B cell (primary cell): ENCODE results near the gene RPTOR. TPM values are rescaled to one million over a fixed set of nuclear protein-coding genes. Genes with fewer than 3 reads are reported as not detected.

Experiments
- ATAC-seq: fragments of 200-7000 bp; cut with Tn5 transposase; one replicate; pipeline ENCODE4 v1.10.0; 2021; ENCODE audit warnings: low read depth, mild to moderate bottlenecking, moderate number of reproducible peaks, moderate library complexity
- CTCF ChIA-PET: fragments of 350-600 bp; sonication (Branson Sonifier 250); formaldehyde crosslinking; loops from one replicate; lab custom pipeline; 2021; ENCODE audit warnings: antibody characterized with exemption, inconsistent platforms; lab: Charles Lee
- POLR2A ChIA-PET: fragments of 350-600 bp; sonication (Branson Sonifier 250); formaldehyde crosslinking; loops from one replicate; lab custom pipeline; 2021; ENCODE audit warnings: antibody characterized with exemption; lab: Charles Lee
- DNase-seq: peaks from one replicate; pipeline ENCODE4 v3.0.0; 2013
- H2AFZ ChIP-seq: 2 replicates; pipeline ENCODE4 v1.6.1; 2012; ENCODE audit warnings: mild to moderate bottlenecking, low read depth, low read length; ENCODE audit not compliant: insufficient read depth, poor library complexity, severe bottlenecking
- H3K27ac ChIP-seq, 2 donors: 1 replicate in 1 of 2; 2 replicates in 1 of 2; pipeline ENCODE4 v1.5.1; 2012 to 2013; ENCODE audit warnings: low read length in 2 of 2, mild to moderate bottlenecking in 2 of 2, moderate library complexity in 1 of 2
- H3K27me3 ChIP-seq, 4 experiments: fragments of 200-600 bp in 1 of 4; sonication (generic) in 1 of 4; replicated peaks in 1 of 4; 1 replicate in 2 of 4; 2 replicates in 2 of 4; pipeline versions ENCODE4 v1.6.1 to v1.7.0; 2013 to 2016; ENCODE audit warnings: low read length in 3 of 4, mild to moderate bottlenecking in 2 of 4, mixed read lengths in 1 of 4, moderate library complexity in 1 of 4; ENCODE audit not compliant: insufficient read depth in 4 of 4, control insufficient read depth in 3 of 4; ENCODE audit errors: control extremely low read depth in 1 of 4
- H3K36me3 ChIP-seq, 2 experiments: replicated peaks in 1 of 2; 1 replicate in 1 of 2; 2 replicates in 1 of 2; pipeline versions ENCODE4 v1.6.1 to v1.7.1; 2013; ENCODE audit warnings: low read length in 1 of 2; ENCODE audit not compliant: insufficient read depth in 2 of 2, control insufficient read depth in 1 of 2; ENCODE audit errors: control extremely low read depth in 1 of 2, extremely low read depth in 1 of 2
- H3K4me1 ChIP-seq, 2 donors: fragments of 200-600 bp in 1 of 2; sonication (generic) in 1 of 2; 1 replicate in 1 of 2; 2 replicates in 1 of 2; pipeline versions ENCODE4 v1.5.1 to v1.6.1; 2013 to 2017; ENCODE audit warnings: low read length in 2 of 2; ENCODE audit not compliant: control insufficient read depth in 2 of 2, insufficient read depth in 2 of 2
- H3K4me2 ChIP-seq: replicated peaks from 2 replicates; pipeline ENCODE3; 2012; ENCODE audit warnings: mild to moderate bottlenecking, low read depth, low read length; ENCODE audit not compliant: poor library complexity, severe bottlenecking
- H3K4me3 ChIP-seq, 5 experiments: fragments of 200-600 bp in 1 of 5; sonication (generic) in 1 of 5; 1 replicate in 3 of 5; 2 replicates in 2 of 5; pipeline versions ENCODE4 v1.5.1 to v1.7.0; 2011 to 2016; ENCODE audit warnings: low read length in 4 of 5, mild to moderate bottlenecking in 4 of 5, low read depth in 2 of 5, control low read depth in 1 of 5, moderate library complexity in 1 of 5; ENCODE audit not compliant: insufficient read depth in 1 of 5; ENCODE audit errors: control extremely low read depth in 1 of 5, extremely low read depth in 1 of 5
- H3K79me2 ChIP-seq: fragments of 200-600 bp; sonication (generic); one replicate; pipeline ENCODE4 v1.6.0; 2016; ENCODE audit warnings: low read length; ENCODE audit not compliant: control insufficient read depth, insufficient read depth
- H3K9ac ChIP-seq: fragments of 200-600 bp; sonication (generic); 2 replicates; pipeline ENCODE4 v1.6.1; 2017; ENCODE audit warnings: mild to moderate bottlenecking, low read length, moderate library complexity
- H3K9me3 ChIP-seq, 3 donors: one replicate each; pipeline versions ENCODE4 v1.6.1 to v1.7.1; 2013; ENCODE audit warnings: low read length in 2 of 3; ENCODE audit not compliant: control insufficient read depth in 2 of 3, insufficient read depth in 1 of 3; ENCODE audit errors: control extremely low read depth in 1 of 3
- H4K20me1 ChIP-seq: 2 replicates; pipeline ENCODE4 v1.6.0; 2012; ENCODE audit warnings: mild to moderate bottlenecking, low read length; ENCODE audit not compliant: insufficient read depth, control insufficient read depth, poor library complexity, severe bottlenecking
- H3K27ac Mint-ChIP-seq: one replicate; pipeline ENCODE4 v1.8.0; 2021; ENCODE audit warnings: mixed read lengths
- H3K27me3 Mint-ChIP-seq: one replicate; pipeline ENCODE4 v1.8.0; 2021; ENCODE audit warnings: mixed read lengths
- H3K4me1 Mint-ChIP-seq: one replicate; pipeline ENCODE4 v1.8.0; 2021; ENCODE audit warnings: mixed read lengths
- H3K4me3 Mint-ChIP-seq: one replicate; pipeline ENCODE4 v1.8.0; 2021; ENCODE audit warnings: mixed read lengths
- H3K9me3 Mint-ChIP-seq: one replicate; pipeline ENCODE4 v1.8.0; 2022; ENCODE audit warnings: mixed read lengths; ENCODE audit not compliant: insufficient read depth
- EZH2 ChIP-seq: IDR thresholded peaks from 2 replicates; pipeline ENCODE4 v1.6.1; 2012; ENCODE audit warnings: borderline replicate concordance, low read depth, mild to moderate bottlenecking, moderate library complexity, low read length; ENCODE audit not compliant: insufficient read depth, poor library complexity, severe bottlenecking
- WGBS: methylation state at CpG from one replicate; pipeline ENCODE4 v1.1.5; 2013; ENCODE audit warnings: missing lambda C conversion rate; ENCODE audit not compliant: insufficient coverage; 5-methylcytosine and 5-hydroxymethylcytosine counted together
- intact Hi-C: fragments of 100-400 bp; cut with micrococcal nuclease; formaldehyde crosslinking; loops from one replicate; pipeline ENCODE4 v1.10.0; 2022
- polyA plus RNA-seq: library from polyadenylated mRNA; depleted of rRNA; stranded (reverse); fragments of >200 nt; gene quantifications from 2 replicates; pipeline ENCODE4 v1.2.3, GENCODE V29; 2012
- total RNA-seq, 2 donors: library from RNA; stranded (reverse); fragments of 120-200 nt in 1 of 2; gene quantifications; 1 replicate in 1 of 2; 2 replicates in 1 of 2; pipeline versions ENCODE4 v1.2.3 to v1.2.4, GENCODE V29; 2013 to 2022
- TF ChIP-seq, protein P1 (sequence below): fragments of 200-600 bp; IDR thresholded peaks from one replicate; pipeline ENCODE4 v1.8.0; 2022; ENCODE audit warnings: antibody characterized with exemption, mild to moderate bottlenecking

The RPTOR gene
- total and polyA plus RNA-seq, 2 donors (not counting 1 experiment from before 2014, with no cell fraction given), result 13.4 to 58.8 TPM

DNA sequence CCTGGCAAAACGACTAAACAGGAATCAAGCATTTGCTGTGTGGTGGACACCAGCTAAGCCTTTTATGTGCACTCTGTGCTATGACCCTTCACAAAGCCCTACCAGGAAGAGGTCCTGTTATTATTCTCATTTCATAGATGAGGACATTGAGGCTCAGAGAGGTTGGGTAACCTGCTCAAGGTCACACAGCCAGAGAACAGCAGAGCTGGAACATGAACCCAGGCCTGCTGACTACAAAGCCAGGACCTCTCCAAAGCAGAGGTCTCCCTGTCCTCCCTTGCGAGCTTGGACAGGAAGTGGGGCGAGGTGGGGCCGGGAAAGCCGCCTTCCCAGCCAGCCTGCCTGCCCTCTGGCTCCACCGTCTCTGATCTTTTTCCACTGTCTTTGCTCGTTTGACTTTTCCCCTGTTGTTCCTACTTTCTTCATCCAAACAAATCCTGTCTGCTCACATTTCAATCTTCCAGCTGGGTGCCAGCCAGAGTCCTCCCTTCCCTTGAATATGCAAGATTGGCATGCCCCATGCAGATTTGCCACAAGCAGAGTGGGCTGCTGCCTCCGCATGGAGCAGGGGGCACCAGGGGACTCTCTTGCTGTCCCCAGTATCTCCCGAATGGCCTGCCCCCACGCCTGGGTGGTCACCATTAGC is 23.7 kb upstream of the RPTOR start:
- H3K27me3 ChIP-seq, result peaks cover 0 to 10% (median under 1%) of the 10 kb centered on the region in 4 experiments
- peaks cover 0 to 5% (median 0%) of the 10 kb centered on the region in 3 donors for H3K9me3 ChIP-seq
- Mint-ChIP-seq H3K4me1 (no peaks in the 10 kb centered on the region), H3K27ac (no peak overlapping the region), H3K27me3 (peaks cover 29% of the 10 kb centered on the region), H3K4me3 (no peak overlapping the region), H3K9me3 (no peaks in the 10 kb centered on the region)
- DNase-seq (no peak), ATAC-seq (no peak)
- POLR2A ChIA-PET, result no interaction called here
- intact Hi-C loops, result no loop called here
- 50% methylated on average over 10 of the region's 10 CpGs for whole genome bisulfite sequencing
- no peaks in the 10 kb centered on the region for H3K36me3 ChIP-seq
- H3K4me1 ChIP-seq, result no peaks in the 10 kb centered on the region
- no peak overlapping the region for H3K9ac ChIP-seq
- H4K20me1 ChIP-seq, result no peaks in the 10 kb centered on the region
- H2AFZ ChIP-seq, result no peak overlapping the region
- no peak overlapping the region for H3K27ac ChIP-seq
- H3K79me2 ChIP-seq, result no peaks in the 10 kb centered on the region
- CTCF ChIA-PET, result no interaction called here
- no peak overlapping the region for H3K4me2 ChIP-seq
- TF ChIP-seq EZH2, result no peak
- TF ChIP-seq, protein P1, sequence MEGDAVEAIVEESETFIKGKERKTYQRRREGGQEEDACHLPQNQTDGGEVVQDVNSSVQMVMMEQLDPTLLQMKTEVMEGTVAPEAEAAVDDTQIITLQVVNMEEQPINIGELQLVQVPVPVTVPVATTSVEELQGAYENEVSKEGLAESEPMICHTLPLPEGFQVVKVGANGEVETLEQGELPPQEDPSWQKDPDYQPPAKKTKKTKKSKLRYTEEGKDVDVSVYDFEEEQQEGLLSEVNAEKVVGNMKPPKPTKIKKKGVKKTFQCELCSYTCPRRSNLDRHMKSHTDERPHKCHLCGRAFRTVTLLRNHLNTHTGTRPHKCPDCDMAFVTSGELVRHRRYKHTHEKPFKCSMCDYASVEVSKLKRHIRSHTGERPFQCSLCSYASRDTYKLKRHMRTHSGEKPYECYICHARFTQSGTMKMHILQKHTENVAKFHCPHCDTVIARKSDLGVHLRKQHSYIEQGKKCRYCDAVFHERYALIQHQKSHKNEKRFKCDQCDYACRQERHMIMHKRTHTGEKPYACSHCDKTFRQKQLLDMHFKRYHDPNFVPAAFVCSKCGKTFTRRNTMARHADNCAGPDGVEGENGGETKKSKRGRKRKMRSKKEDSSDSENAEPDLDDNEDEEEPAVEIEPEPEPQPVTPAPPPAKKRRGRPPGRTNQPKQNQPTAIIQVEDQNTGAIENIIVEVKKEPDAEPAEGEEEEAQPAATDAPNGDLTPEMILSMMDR, result no peak
- H3K4me3 ChIP-seq, result no peak overlapping the region

DNA sequence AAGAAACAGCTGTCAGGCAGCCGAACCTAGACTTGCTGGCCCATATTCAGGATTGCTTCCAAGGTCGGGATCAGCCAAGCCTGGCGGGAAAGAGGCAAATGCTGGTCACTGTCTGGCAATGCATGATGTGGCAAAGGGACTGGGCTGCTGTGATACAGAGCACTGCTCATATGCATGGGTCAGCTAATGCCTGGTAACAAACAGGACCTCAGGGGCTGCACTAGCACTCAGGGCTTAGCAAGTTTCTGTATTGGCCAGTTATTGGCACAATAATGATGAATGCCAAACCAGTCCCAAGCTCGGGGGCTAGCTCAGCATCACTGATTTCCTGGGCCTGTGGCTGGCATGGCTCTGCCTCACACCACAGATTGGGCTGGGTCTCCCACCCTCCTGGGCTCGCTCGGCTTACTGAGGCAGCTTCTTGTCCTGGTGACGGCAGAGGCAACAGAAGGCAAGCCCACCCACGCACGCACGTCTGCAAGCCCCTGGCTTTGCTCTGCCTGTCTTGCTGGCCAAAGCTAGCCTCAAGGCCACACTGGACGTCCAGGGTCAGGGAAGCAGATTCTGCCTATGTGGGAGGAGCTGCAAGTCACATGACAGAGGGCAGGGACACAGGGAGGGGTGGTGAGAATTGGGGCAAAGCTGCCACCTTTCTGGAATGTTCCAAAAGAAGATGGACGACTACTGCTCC is 21.4 kb upstream of the RPTOR start:
- H3K4me1 ChIP-seq, result no peaks in the 10 kb centered on the region
- no peak overlapping the region for H2AFZ ChIP-seq
- no peak overlapping the region for H3K4me2 ChIP-seq
- WGBS, result 90% methylated on average over 11 of the region's 12 CpGs
- no peaks in the 10 kb centered on the region for H3K79me2 ChIP-seq
- H4K20me1 ChIP-seq, result no peaks in the 10 kb centered on the region
- H3K4me3 ChIP-seq, result no peak overlapping the region
- H3K27ac ChIP-seq, result no peak overlapping the region
- Mint-ChIP-seq H3K9me3 (no peaks in the 10 kb centered on the region), H3K27ac (no peak overlapping the region), H3K27me3 (peaks cover 45% of the 10 kb centered on the region), H3K4me1 (no peaks in the 10 kb centered on the region), H3K4me3 (no peak overlapping the region)
- no peaks in the 10 kb centered on the region for H3K36me3 ChIP-seq
- DNase-seq, result no peak
- ChIA-PET POLR2A (no interaction called here), CTCF (no interaction called here)
- H3K9ac ChIP-seq, result no peak overlapping the region
- TF ChIP-seq EZH2, result no peak
- TF ChIP-seq, protein P1, result no peak
- ATAC-seq, result no peak
- peaks cover 0 to 5% (median 0%) of the 10 kb centered on the region in 3 donors for H3K9me3 ChIP-seq
- peaks cover 0 to 17% (median 5%) of the 10 kb centered on the region in 4 experiments for H3K27me3 ChIP-seq
- intact Hi-C loops, result no loop called here
